Nephron (organoid): ENCODE data around the gene SERPINB11.
A peak's percentile ranks its signal among the peaks of the same experiment; 100 is the strongest.

Experiments used
- H3K27ac Mint-ChIP-seq, 3 experiments: 2 replicates each; pipeline ENCODE4 v1.8.0; 2020; ENCODE audit warnings: mixed read lengths in 3 of 3, mild to moderate bottlenecking in 2 of 3, moderate library complexity in 1 of 3
- H3K27me3 Mint-ChIP-seq: 2 replicates; pipeline ENCODE4 v1.8.0; 2021; ENCODE audit warnings: low read depth, mild to moderate bottlenecking, moderate library complexity, mixed read lengths
- H3K36me3 Mint-ChIP-seq: 2 replicates; pipeline ENCODE4 v1.8.0; 2020; ENCODE audit warnings: low read depth, mixed read lengths
- H3K4me1 Mint-ChIP-seq: 2 replicates; pipeline ENCODE4 v1.8.0; 2020; ENCODE audit warnings: mixed read lengths
- H3K4me3 Mint-ChIP-seq, 3 experiments: 2 replicates each; pipeline ENCODE4 v1.8.0; 2020; ENCODE audit warnings: mild to moderate bottlenecking in 3 of 3, mixed read lengths in 3 of 3, moderate library complexity in 2 of 3
- H3K9me3 Mint-ChIP-seq: 2 replicates; pipeline ENCODE4 v1.8.0; 2020; ENCODE audit warnings: mixed read lengths
- CTCF ChIP-seq, 3 experiments: fragments of 200-600 bp; sonication (generic); IDR thresholded peaks; one replicate each; pipeline ENCODE4 v1.5.0; 2021; ENCODE audit warnings: antibody characterized with exemption in 3 of 3; ENCODE audit not compliant: unreplicated experiment in 3 of 3

The SERPINB11 gene

DNA sequence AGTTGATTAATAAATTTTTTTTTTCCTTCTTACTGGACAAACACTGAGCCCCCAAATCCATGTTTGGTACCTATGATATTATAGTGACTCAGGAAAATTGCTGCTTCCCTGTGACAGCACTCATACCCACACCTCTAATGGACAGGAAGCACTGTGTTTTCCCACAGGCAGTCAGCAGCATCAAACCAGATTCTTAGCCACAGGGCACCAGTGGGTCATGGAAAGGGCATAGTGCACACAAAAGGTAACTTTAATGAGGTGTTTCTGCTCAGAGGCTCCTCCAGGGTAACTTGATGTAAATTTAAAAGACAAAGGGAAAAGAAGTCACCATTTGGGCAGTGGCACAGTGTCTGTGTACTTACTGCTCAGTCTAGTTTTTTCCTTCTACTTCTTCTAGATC, 34.1 kb downstream of the SERPINB11 start:
- TF ChIP-seq CTCF (IDR thresholded peaks at IDR 0.05; ENCODE audit: unreplicated experiment in 3 of 3): no peak
- Mint-ChIP-seq H3K27ac (no peak overlapping the region), H3K36me3 (no peaks in the 10 kb centered on the region), H3K9me3 (peaks cover 1% of the 10 kb centered on the region), H3K4me1 (no peaks in the 10 kb centered on the region), H3K4me3 (no peak overlapping the region), H3K27me3 (no peaks in the 10 kb centered on the region)

- TF ChIP-seq CTCF (IDR thresholded peaks at IDR 0.05; ENCODE audit: unreplicated experiment in 3 of 3): peak; percentile 21 to 36 (median 33)
- no peak overlapping the region for H3K4me3 Mint-ChIP-seq
Measured at GRCh38 chr18:63741769-63742168, 39.0 kb downstream of the SERPINB11 start.

DNA sequence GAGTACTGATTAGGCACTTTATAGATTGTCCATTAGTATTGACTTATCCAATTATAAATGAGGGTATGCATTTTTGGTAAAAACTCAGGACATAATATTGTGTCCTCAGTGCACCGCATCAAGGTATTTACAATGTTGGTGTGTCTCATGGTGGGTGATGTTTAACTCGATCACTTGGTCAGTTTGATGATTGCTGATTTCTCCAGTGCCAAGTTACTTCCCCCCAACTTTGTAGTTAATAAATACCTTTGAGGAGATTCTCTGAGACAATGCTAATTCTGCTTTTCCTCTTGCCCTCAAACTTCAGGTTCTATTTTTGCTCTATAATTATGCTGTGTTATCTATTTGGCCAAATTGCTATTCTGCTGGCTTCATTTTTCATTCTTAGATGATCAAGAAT, 44.2 kb downstream of the SERPINB11 start:
- Mint-ChIP-seq H3K9me3 (peaks cover 4% of the 10 kb centered on the region), H3K4me3 (no peak overlapping the region), H3K4me1 (no peaks in the 10 kb centered on the region), H3K27ac (no peak overlapping the region), H3K27me3 (no peaks in the 10 kb centered on the region), H3K36me3 (no peaks in the 10 kb centered on the region)
- TF ChIP-seq CTCF (IDR thresholded peaks at IDR 0.05; ENCODE audit: unreplicated experiment in 3 of 3): no peak

More at GRCh38 chr18:63741769-63742168, 39.0 kb downstream of the SERPINB11 start:
- Mint-ChIP-seq H3K4me1 (no peaks in the 10 kb centered on the region), H3K36me3 (no peaks in the 10 kb centered on the region), H3K27ac (no peak overlapping the region), H3K9me3 (no peaks in the 10 kb centered on the region), H3K27me3 (no peaks in the 10 kb centered on the region)

DNA sequence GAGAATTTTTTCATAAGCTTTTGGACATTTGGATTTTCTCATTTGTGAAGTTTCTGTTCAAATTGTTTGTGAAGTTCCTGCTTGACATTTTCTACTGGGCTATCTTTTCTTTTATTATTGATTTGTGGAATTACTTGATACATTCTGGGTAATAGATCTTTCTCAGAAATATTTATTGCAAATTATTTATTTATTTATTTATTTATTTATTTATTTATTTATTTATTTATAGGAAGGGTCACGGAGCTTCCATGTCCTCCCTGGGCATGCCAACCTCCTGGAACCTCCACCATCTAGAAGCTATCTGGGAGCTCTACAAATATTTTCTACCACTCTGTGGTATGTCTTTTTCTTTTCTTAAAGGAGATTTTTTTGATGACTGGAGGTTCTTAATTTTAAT, 46.7 kb downstream of the SERPINB11 start:
- Mint-ChIP-seq H3K9me3 (peaks cover 4% of the 10 kb centered on the region), H3K36me3 (no peaks in the 10 kb centered on the region), H3K4me3 (no peak overlapping the region), H3K4me1 (no peaks in the 10 kb centered on the region), H3K27ac (no peak overlapping the region), H3K27me3 (no peaks in the 10 kb centered on the region)
- no peak for TF ChIP-seq CTCF (IDR thresholded peaks at IDR 0.05; ENCODE audit: unreplicated experiment in 3 of 3)

- TF ChIP-seq CTCF (IDR thresholded peaks at IDR 0.05; ENCODE audit: unreplicated experiment in 3 of 3): no peak
- H3K27ac Mint-ChIP-seq: no peak overlapping the region
- peaks cover 4% of the 10 kb centered on the region for H3K9me3 Mint-ChIP-seq
- H3K27me3 Mint-ChIP-seq: no peaks in the 10 kb centered on the region
- H3K4me3 Mint-ChIP-seq: no peak overlapping the region
- H3K4me1 Mint-ChIP-seq: no peaks in the 10 kb centered on the region
- no peaks in the 10 kb centered on the region for H3K36me3 Mint-ChIP-seq
Measured at GRCh38 chr18:63752636-63753035, 49.9 kb downstream of the SERPINB11 start.

DNA sequence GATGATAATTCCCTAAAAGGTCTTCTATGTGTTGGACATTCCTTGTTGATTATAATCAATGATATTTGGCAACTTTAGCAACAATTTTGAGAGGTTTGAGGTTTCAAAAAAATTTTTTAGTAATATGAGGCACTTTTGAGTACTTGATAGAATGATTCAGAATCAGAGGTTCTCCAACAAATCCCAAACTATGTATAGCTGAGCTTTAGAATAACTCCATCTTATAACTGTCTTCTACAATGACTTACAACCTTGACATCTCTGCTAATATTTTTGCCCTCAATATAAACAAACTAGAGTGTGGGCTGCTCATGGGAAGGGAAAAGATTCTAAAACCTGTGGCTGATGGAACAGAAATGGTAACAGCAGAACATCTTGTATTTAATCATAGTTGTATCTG, 50.9 kb downstream of the SERPINB11 start:
- Mint-ChIP-seq H3K27me3 (no peaks in the 10 kb centered on the region), H3K36me3 (no peaks in the 10 kb centered on the region), H3K4me3 (no peak overlapping the region), H3K27ac (no peak overlapping the region), H3K4me1 (no peaks in the 10 kb centered on the region), H3K9me3 (no peaks in the 10 kb centered on the region)
- TF ChIP-seq CTCF (IDR thresholded peaks at IDR 0.05; ENCODE audit: unreplicated experiment in 3 of 3): no peak
